Measurements from ENCODE around the gene SERPINB12.

Gene SERPINB12

GRCh38 chr18:63586966-63587365 is 44.8 kb downstream of the SERPINB12 start, which contains the start of gene SERPINB13:
SERPINB13 (plus strand) TSS chr18:63587343; CDS start chr18:63588668, 1,325 bp downstream.
- no peak for TF ChIP-seq CTCF (conservative IDR thresholded peaks at IDR 0.05; ENCODE audit: low read depth)
- POLR2A ChIA-PET (ENCODE audit: low non-redundant PET), result interaction anchor here (0.5 kb wide), 1 partner anchor 45 kb away, joined by 5 read pairs; no protein-coding TSS in a partner anchor
- peak; percentile 85 for DNase-seq (ENCODE audit: low spot score)
- CTCF ChIA-PET, result interaction anchor here (0.5 to 1.1 kb wide), 4 partner anchors 34 to 154 kb away, joined by 3 to 5 read pairs (median 3); no protein-coding TSS in a partner anchor
- peak within 1 kb of the TSS; percentile 91 for H3K27ac ChIP-seq

GRCh38 chr18:63588909-63589308 is 46.7 kb downstream of the SERPINB12 start:
- ChIA-PET CTCF (no interaction called here), POLR2A (ENCODE audit: low non-redundant PET) (interaction anchor here (0.6 kb wide), 1 partner anchor 93 kb away, joined by 4 read pairs; no protein-coding TSS in a partner anchor)
- no peak for DNase-seq (ENCODE audit: low spot score)
- H3K27ac ChIP-seq, result peak overlapping the region; percentile 58
- no peak for TF ChIP-seq CTCF (conservative IDR thresholded peaks at IDR 0.05; ENCODE audit: low read depth)

GRCh38 chr18:63590373-63590772 is 48.2 kb downstream of the SERPINB12 start:
- no peak for TF ChIP-seq CTCF (conservative IDR thresholded peaks at IDR 0.05; ENCODE audit: low read depth)
- no peak for DNase-seq (ENCODE audit: low spot score)
- no peak overlapping the region for H3K27ac ChIP-seq
- ChIA-PET POLR2A (ENCODE audit: low non-redundant PET) (no interaction called here), CTCF (no interaction called here)

- no peak for DNase-seq (ENCODE audit: low spot score)
- H3K27ac ChIP-seq, result no peak overlapping the region
- no peak for TF ChIP-seq CTCF (conservative IDR thresholded peaks at IDR 0.05; ENCODE audit: low read depth)
- CTCF ChIA-PET, result interaction anchor here (0.6 kb wide), 1 partner anchor 63 kb away, joined by 3 read pairs; no protein-coding TSS in a partner anchor
- POLR2A ChIA-PET (ENCODE audit: low non-redundant PET), result no interaction called here
Measured at GRCh38 chr18:63590966-63591695, 49.0 kb downstream of the SERPINB12 start.

GRCh38 chr18:63591725-63592124 is 49.6 kb downstream of the SERPINB12 start:
- CTCF ChIA-PET, result interaction anchor here (0.6 kb wide), 1 partner anchor 64 kb away, joined by 3 read pairs; no protein-coding TSS in a partner anchor
- POLR2A ChIA-PET (ENCODE audit: low non-redundant PET), result no interaction called here
- DNase-seq (ENCODE audit: low spot score), result no peak
- TF ChIP-seq CTCF (conservative IDR thresholded peaks at IDR 0.05; ENCODE audit: low read depth), result no peak
- H3K27ac ChIP-seq, result no peak overlapping the region

GRCh38 chr18:63592471-63592870 is 50.3 kb downstream of the SERPINB12 start:
- no peak overlapping the region for H3K27ac ChIP-seq
- CTCF ChIA-PET, result no interaction called here
- no peak for DNase-seq (ENCODE audit: low spot score)
- POLR2A ChIA-PET (ENCODE audit: low non-redundant PET), result no interaction called here
- no peak for TF ChIP-seq CTCF (conservative IDR thresholded peaks at IDR 0.05; ENCODE audit: low read depth)
